ENCODE data around the gene SPRY4. TPM values are rescaled to one million over a fixed set of nuclear protein-coding genes. Genes with fewer than 3 reads are reported as not detected.

Gene SPRY4
- total RNA-seq, 1 donor from 2014 or later: 23.4 TPM

DNA sequence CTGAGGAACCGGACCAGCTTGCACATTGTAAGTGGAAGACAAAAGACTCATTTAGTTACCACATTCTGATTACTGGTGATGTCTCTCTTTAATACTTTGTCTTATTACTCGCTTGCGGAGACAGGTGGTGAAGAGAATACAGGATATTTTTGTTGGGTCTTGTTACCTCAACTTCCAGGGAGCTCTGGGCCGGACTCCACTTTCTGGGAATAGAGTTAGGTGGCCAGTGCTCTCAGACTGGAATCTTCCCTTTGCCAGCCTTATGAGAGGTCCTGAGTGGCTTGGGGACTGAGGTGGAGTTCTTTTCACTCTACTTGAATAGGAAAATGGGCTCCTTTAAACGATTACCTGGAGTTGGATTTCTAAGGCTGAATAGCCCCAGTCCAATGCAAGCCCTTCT, 33.3 kb upstream of the SPRY4 start:
- H2AFZ ChIP-seq (ENCODE audit: low read depth, low read length): no peak overlapping the region
- DNase-seq (ENCODE audit: low read depth) (no peak), FAIRE-seq (no peak)
- H3K79me2 ChIP-seq (ENCODE audit: insufficient read depth, low read length): no peaks in the 10 kb centered on the region
- peak overlapping the region; percentile 81 for H3K4me2 ChIP-seq (ENCODE audit: low read length)
- TF ChIP-seq, protein P1, sequence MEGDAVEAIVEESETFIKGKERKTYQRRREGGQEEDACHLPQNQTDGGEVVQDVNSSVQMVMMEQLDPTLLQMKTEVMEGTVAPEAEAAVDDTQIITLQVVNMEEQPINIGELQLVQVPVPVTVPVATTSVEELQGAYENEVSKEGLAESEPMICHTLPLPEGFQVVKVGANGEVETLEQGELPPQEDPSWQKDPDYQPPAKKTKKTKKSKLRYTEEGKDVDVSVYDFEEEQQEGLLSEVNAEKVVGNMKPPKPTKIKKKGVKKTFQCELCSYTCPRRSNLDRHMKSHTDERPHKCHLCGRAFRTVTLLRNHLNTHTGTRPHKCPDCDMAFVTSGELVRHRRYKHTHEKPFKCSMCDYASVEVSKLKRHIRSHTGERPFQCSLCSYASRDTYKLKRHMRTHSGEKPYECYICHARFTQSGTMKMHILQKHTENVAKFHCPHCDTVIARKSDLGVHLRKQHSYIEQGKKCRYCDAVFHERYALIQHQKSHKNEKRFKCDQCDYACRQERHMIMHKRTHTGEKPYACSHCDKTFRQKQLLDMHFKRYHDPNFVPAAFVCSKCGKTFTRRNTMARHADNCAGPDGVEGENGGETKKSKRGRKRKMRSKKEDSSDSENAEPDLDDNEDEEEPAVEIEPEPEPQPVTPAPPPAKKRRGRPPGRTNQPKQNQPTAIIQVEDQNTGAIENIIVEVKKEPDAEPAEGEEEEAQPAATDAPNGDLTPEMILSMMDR (IDR thresholded peaks at IDR 0.05; ENCODE audit: insufficient read depth, low read depth, low read length): no peak
- TF ChIP-seq EZH2 (IDR thresholded peaks at IDR 0.05; ENCODE audit: insufficient read depth, low read length): no peak
- H4K20me1 ChIP-seq (ENCODE audit: insufficient read depth, low read length): no peaks in the 10 kb centered on the region
- H3K4me1 ChIP-seq (ENCODE audit: insufficient read depth, low read length): peaks cover 37% of the 10 kb centered on the region
- peaks cover 26% of the 10 kb centered on the region for H3K4me1 Mint-ChIP-seq (ENCODE audit: low read depth, unreplicated experiment)
- no peaks in the 10 kb centered on the region for H3K36me3 Mint-ChIP-seq (ENCODE audit: low read depth, unreplicated experiment)
- H3K27me3 Mint-ChIP-seq (ENCODE audit: low read depth, unreplicated experiment): peaks cover 5% of the 10 kb centered on the region
- no peak overlapping the region for H3K4me3 ChIP-seq (ENCODE audit: insufficient read depth, low read depth, low read length)
- no peaks in the 10 kb centered on the region for H3K36me3 ChIP-seq (ENCODE audit: insufficient read depth, low read length)
- no peaks in the 10 kb centered on the region for H3K9me3 ChIP-seq (ENCODE audit: insufficient read depth, low read depth, low read length)
- H3K27ac ChIP-seq (ENCODE audit: low read depth, low read length): no peak overlapping the region
- no peak overlapping the region for H3K9ac ChIP-seq (ENCODE audit: low read length)
- H3K4me3 Mint-ChIP-seq (ENCODE audit: unreplicated experiment): no peak overlapping the region
- H3K27me3 ChIP-seq (ENCODE audit: insufficient read depth, low read length): no peaks in the 10 kb centered on the region
- H3K9me3 Mint-ChIP-seq (ENCODE audit: unreplicated experiment): no peaks in the 10 kb centered on the region
- no peak overlapping the region for H3K27ac Mint-ChIP-seq (ENCODE audit: unreplicated experiment)

DNA sequence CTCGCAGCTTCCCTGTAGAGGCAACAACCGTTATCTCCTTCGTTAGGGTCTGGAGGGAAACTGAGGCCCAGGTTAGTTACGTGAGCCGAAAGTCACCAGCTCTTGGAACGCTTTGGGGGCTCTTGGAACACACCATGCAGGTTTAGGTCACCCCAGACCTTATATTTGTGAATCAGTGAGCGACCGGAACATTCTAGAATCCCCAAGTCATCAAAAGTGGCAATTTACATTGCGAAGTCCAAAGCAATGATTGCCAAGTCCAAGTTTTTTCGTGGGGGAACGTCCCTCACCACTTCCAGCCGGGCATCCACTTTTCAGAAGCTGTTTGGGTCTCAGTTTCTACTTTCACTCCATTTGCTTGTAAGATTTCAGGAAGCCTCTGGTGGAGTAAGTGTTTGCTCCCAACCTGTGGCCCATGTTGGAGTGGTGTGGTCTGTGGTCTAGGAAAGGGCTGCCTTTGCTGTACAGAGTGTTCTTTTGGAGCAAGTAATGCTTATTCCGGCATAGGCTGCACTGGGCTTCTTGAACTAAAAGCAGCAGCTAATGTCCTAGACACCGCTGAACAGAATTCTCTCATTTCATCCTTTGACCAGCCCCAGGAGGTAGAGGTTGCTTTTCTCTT, 32.8 kb upstream of the SPRY4 start:
- no peak for DNase-seq (ENCODE audit: low read depth)

More for the DNA sequence above, 32.8 kb upstream of the SPRY4 start:
- no peak for TF ChIP-seq EZH2 (IDR thresholded peaks at IDR 0.05; ENCODE audit: insufficient read depth, low read length)
- TF ChIP-seq, protein P1 (IDR thresholded peaks at IDR 0.05; ENCODE audit: insufficient read depth, low read depth, low read length): no peak
- peak overlapping the region; percentile 59 for H2AFZ ChIP-seq (ENCODE audit: low read depth, low read length)
- peak overlapping the region; percentile 79 for H3K9ac ChIP-seq (ENCODE audit: low read length)
- no peaks in the 10 kb centered on the region for H3K9me3 ChIP-seq (ENCODE audit: insufficient read depth, low read depth, low read length)
- no peaks in the 10 kb centered on the region for H4K20me1 ChIP-seq (ENCODE audit: insufficient read depth, low read length)
- H3K27me3 Mint-ChIP-seq (ENCODE audit: low read depth, unreplicated experiment): peaks cover 5% of the 10 kb centered on the region
- peak overlapping the region; percentile 75 for H3K27ac ChIP-seq (ENCODE audit: low read depth, low read length)
- H3K27ac Mint-ChIP-seq (ENCODE audit: unreplicated experiment): peak overlapping the region; percentile 62
- H3K4me3 Mint-ChIP-seq (ENCODE audit: unreplicated experiment): peak overlapping the region; percentile 82
- no peak for FAIRE-seq
- no peaks in the 10 kb centered on the region for H3K79me2 ChIP-seq (ENCODE audit: insufficient read depth, low read length)
- H3K9me3 Mint-ChIP-seq (ENCODE audit: unreplicated experiment): no peaks in the 10 kb centered on the region
- H3K27me3 ChIP-seq (ENCODE audit: insufficient read depth, low read length): no peaks in the 10 kb centered on the region
- H3K36me3 Mint-ChIP-seq (ENCODE audit: low read depth, unreplicated experiment): no peaks in the 10 kb centered on the region
- peak overlapping the region; percentile 35 for H3K4me3 ChIP-seq (ENCODE audit: insufficient read depth, low read depth, low read length)
- peaks cover 23% of the 10 kb centered on the region for H3K4me1 Mint-ChIP-seq (ENCODE audit: low read depth, unreplicated experiment)
- peak overlapping the region; percentile 81 for H3K4me2 ChIP-seq (ENCODE audit: low read length)
- no peaks in the 10 kb centered on the region for H3K36me3 ChIP-seq (ENCODE audit: insufficient read depth, low read length)
- peaks cover 32% of the 10 kb centered on the region for H3K4me1 ChIP-seq (ENCODE audit: insufficient read depth, low read length)

All from astrocyte (in vitro differentiated cells and primary cell).